Astrocyte of the spinal cord (primary cell): ENCODE data around the gene DCLK1.

Source experiments
- DNase-seq: peaks from one replicate; pipeline ENCODE4 v3.0.0; 2011; ENCODE audit warnings: low read depth, low spot score
- H3K4me3 ChIP-seq: 2 replicates; pipeline ENCODE4 v1.5.1; 2011; ENCODE audit warnings: low read depth, mild to moderate bottlenecking, low read length, moderate library complexity
- CTCF ChIP-seq: IDR thresholded peaks from 2 replicates; pipeline ENCODE4 v1.5.1; 2012; ENCODE audit warnings: low read depth, mild to moderate bottlenecking, low read length, inconsistent platforms
- in situ Hi-C: cut with HindIII; loops from 2 replicates; pipeline ENCODE4 v1.10.0; 2017; ENCODE audit warnings: low sequenced_read_pairs

The DCLK1 gene

GRCh38 chr13:36129539-36129938 is 1.6 kb downstream of the DCLK1 start:
- no peak for TF ChIP-seq CTCF
- in situ Hi-C loops: no loop called here
- peak overlapping the region; percentile 57 for H3K4me3 ChIP-seq
- no peak for DNase-seq

GRCh38 chr13:36126491-36126890 is 4.7 kb downstream of the DCLK1 start:
- no peak for TF ChIP-seq CTCF
- H3K4me3 ChIP-seq: no peak overlapping the region
- in situ Hi-C loops: no loop called here
- DNase-seq: no peak

- H3K4me3 ChIP-seq: no peak overlapping the region
- in situ Hi-C loops: no loop called here
- TF ChIP-seq CTCF: no peak
- no peak for DNase-seq
Observed at GRCh38 chr13:36125841-36126240, 5.3 kb downstream of the DCLK1 start.

- TF ChIP-seq CTCF: no peak
- no peak overlapping the region for H3K4me3 ChIP-seq
- peak; percentile 86 for DNase-seq
- in situ Hi-C loops: no loop called here
Observed at GRCh38 chr13:36124236-36124822, 6.9 kb downstream of the DCLK1 start.

GRCh38 chr13:36115306-36115705 is 15.9 kb downstream of the DCLK1 start:
- in situ Hi-C loops: no loop called here
- no peak for DNase-seq
- no peak for TF ChIP-seq CTCF
- no peak overlapping the region for H3K4me3 ChIP-seq

GRCh38 chr13:36114233-36114632 is 16.9 kb downstream of the DCLK1 start:
- in situ Hi-C loops: no loop called here
- DNase-seq: no peak
- no peak for TF ChIP-seq CTCF
- H3K4me3 ChIP-seq: no peak overlapping the region

GRCh38 chr13:36108954-36109353 is 22.2 kb downstream of the DCLK1 start:
- H3K4me3 ChIP-seq: no peak overlapping the region
- TF ChIP-seq CTCF: no peak
- DNase-seq: no peak
- in situ Hi-C loops: no loop called here
